GM23248 (cell line): ENCODE results near the gene NRF1.

Experiments used
- EZH2 ChIP-seq: fragments of 200-600 bp; sonication (generic); IDR thresholded peaks from 2 replicates; pipeline ENCODE4 v1.6.1; 2018; ENCODE audit warnings: antibody characterized with exemption, mild to moderate bottlenecking; ENCODE audit not compliant: insufficient read depth, poor library complexity, severe bottlenecking
- EZH2phosphoT487 ChIP-seq: fragments of 200-600 bp; sonication (generic); IDR thresholded peaks from 2 replicates; pipeline ENCODE4 v1.6.1; 2018; ENCODE audit warnings: antibody characterized with exemption, moderate library complexity, mild to moderate bottlenecking, low read depth; ENCODE audit not compliant: insufficient read depth

DNA sequence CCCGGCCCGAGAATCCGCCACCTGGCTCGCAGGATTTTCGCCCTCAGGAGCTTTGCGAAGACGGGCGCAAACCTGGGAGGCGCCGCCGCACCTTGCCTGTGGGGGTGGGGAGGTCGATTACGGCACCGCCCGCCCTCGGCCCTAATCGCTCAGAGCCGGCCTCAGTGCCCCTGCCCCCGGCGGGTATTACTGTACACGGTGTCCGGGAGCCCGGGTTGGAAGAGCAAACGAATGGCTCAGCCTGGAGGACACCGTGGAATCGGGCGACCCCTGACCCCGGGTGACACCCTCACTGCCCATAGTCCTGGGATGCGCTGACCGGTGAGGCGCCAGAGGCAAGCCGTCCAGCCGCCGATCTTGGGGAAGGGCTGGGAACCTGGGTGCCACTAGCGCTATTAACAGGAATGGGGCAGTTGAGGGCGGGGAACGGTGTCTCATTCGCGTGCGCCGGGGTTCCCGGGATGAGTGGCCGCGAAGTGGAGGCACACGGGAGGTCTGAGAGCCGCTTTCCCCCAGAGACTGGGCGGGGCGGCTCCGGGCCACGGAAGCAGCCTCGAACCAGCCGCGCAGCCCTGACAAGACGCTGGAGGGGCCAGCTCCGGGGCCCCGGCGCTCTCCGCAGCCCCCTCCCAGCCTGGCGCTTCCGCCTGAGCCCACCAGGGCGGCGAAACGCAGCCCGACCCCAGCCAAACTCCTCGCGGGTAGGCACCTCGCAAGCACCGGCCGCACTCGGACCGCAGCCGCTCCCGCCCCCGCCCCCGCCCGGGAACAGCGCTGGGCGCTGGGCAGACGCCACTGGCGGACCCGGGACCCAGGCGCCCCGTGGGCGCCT, 167.5 kb downstream of the NRF1 start:
- TF ChIP-seq EZH2 (peak; percentile 85), EZH2phosphoT487 (0 out of 2 replicates have a peak, but pooled peaks have one; percentile 75)
